NCI-H1436 (cell line): ENCODE results near the gene PNKD.
A peak's percentile ranks its signal among the peaks of the same experiment; 100 is the strongest.

ENCODE experiments used
- DNase-seq: peaks from one replicate; lab custom pipeline; 2025; lab: John Stamatoyannopoulos, UW

Gene PNKD

GRCh38 chr2:218257390-218257981 lies 12.8 kb upstream of the PNKD start:
- no peak for DNase-seq

- DNase-seq, result no peak
Measured at GRCh38 chr2:218259099-218259961, 11.0 kb upstream of the PNKD start.

GRCh38 chr2:218260166-218260565 lies 10.2 kb upstream of the PNKD start:
- DNase-seq, result no peak

- DNase-seq, result no peak
Measured at GRCh38 chr2:218260742-218261422, 9.4 kb upstream of the PNKD start, which contains the start of gene GPBAR1. Gene GPBAR1 (plus strand): TSS chr2:218261015. CDS start chr2:218262725, 1,710 bp downstream.

GRCh38 chr2:218261423-218262236 lies 8.7 kb upstream of the PNKD start:
- no peak for DNase-seq

- DNase-seq, result no peak
Measured at GRCh38 chr2:218262237-218262600, 8.1 kb upstream of the PNKD start.

- DNase-seq, result no peak
Measured at GRCh38 chr2:218262631-218263586, 7.4 kb upstream of the PNKD start.

GRCh38 chr2:218263817-218264641 lies 6.3 kb upstream of the PNKD start:
- DNase-seq, result no peak

- no peak for DNase-seq
Measured at GRCh38 chr2:218264773-218265561, 5.4 kb upstream of the PNKD start.

- no peak for DNase-seq
Measured at GRCh38 chr2:218265626-218266025, 4.7 kb upstream of the PNKD start.

GRCh38 chr2:218266316-218266979 lies 3.9 kb upstream of the PNKD start:
- no peak for DNase-seq

GRCh38 chr2:218267259-218267658 lies 3.1 kb upstream of the PNKD start:
- DNase-seq, result no peak

GRCh38 chr2:218270721-218271486 lies 585 bp downstream of the PNKD start:
- no peak for DNase-seq

- DNase-seq, result no peak
Measured at GRCh38 chr2:218271487-218271797, 1.1 kb downstream of the PNKD start.

GRCh38 chr2:218271865-218272530 lies 1.7 kb downstream of the PNKD start:
- no peak for DNase-seq

GRCh38 chr2:218272531-218273212 lies 2.4 kb downstream of the PNKD start:
- DNase-seq, result peak; percentile 79
